ENCODE results near the gene APCDD1L.

APCDD1L gene

GRCh38 chr20:58515233-58516212 is at the start of gene APCDD1L:
Gene APCDD1L (minus strand): TSS chr20:58515399. CDS start chr20:58514707, 692 bp downstream.
- DNase-seq = no peak

- DNase-seq = no peak
These were observed 44.1 kb upstream of the APCDD1L start for GRCh38 chr20:58559368-58559729.

- no peak for DNase-seq
These were observed 43.5 kb upstream of the APCDD1L start for GRCh38 chr20:58558486-58559367.

GRCh38 chr20:58557733-58558342 is 42.6 kb upstream of the APCDD1L start:
- no peak for DNase-seq

GRCh38 chr20:58556961-58557360 is 41.8 kb upstream of the APCDD1L start:
- no peak for DNase-seq

- no peak for DNase-seq
These were observed 40.0 kb upstream of the APCDD1L start for GRCh38 chr20:58555078-58555765.

- no peak for DNase-seq
These were observed 39.3 kb upstream of the APCDD1L start for GRCh38 chr20:58554541-58554940.

- DNase-seq = no peak
These were observed 38.6 kb upstream of the APCDD1L start for GRCh38 chr20:58553841-58554240.

- no peak for DNase-seq
These were observed 38.0 kb upstream of the APCDD1L start for GRCh38 chr20:58553166-58553696.

GRCh38 chr20:58552366-58552934 is 37.3 kb upstream of the APCDD1L start:
- DNase-seq = no peak

- DNase-seq = no peak
These were observed 36.4 kb upstream of the APCDD1L start for GRCh38 chr20:58551631-58552030.

GRCh38 chr20:58550275-58551059 is 35.3 kb upstream of the APCDD1L start:
- no peak for DNase-seq

GRCh38 chr20:58549231-58550209 is 34.3 kb upstream of the APCDD1L start:
- no peak for DNase-seq

- DNase-seq = no peak
These were observed 32.6 kb upstream of the APCDD1L start for GRCh38 chr20:58547623-58548475.

- DNase-seq = no peak
These were observed 31.8 kb upstream of the APCDD1L start for GRCh38 chr20:58546756-58547622.

GRCh38 chr20:58546416-58546711 is 31.2 kb upstream of the APCDD1L start:
- DNase-seq = no peak

- DNase-seq = no peak
These were observed 30.6 kb upstream of the APCDD1L start for GRCh38 chr20:58545565-58546415.

Measured in activated CD4-positive, CD25-positive, alpha-beta regulatory T cell treated with anti-CD3 and anti-CD28 coated beads, Interleukin-2, amount 50 U/mL, for 72 hours (primary cell).